ENCODE measurements around the gene VDR. TPM values are rescaled to one million over a fixed set of nuclear protein-coding genes. Genes with fewer than 3 reads are reported as not detected.
"Not testable (repeated sequence)": the region's sequence is repeated elsewhere in the genome, so short reads cannot be mapped to it uniquely, and the experiment has no call there.

The VDR gene
- total RNA-seq, 2 donors from 2014 or later: 143 to 154 TPM

DNA sequence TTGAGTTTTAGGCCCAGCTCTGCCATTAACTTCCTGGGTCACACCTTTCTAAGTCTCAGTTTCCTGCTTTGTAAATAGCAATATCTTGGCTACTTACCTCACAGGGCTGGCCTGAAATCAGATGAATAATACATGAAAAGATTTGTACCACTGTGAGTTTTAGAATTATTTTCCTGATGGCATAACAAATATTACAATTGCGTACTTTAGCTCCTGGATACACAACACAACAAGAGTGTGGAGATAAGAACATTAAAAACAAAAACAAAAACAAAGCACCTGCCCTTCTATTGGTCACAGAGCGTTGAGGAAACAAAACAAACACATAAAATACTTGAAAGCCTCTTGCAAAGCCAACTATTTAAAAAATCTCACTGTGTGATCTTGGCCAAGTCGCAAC is 80.2 kb downstream of the VDR start:
- intact Hi-C loops (cut with DNase I, micrococcal nuclease): no loop called here
- no peak for DNase-seq
- ATAC-seq: no peak

- DNase-seq: no peak
- ATAC-seq: no peak
- intact Hi-C loops (cut with DNase I, micrococcal nuclease): no loop called here
These were observed 80.6 kb downstream of the VDR start for GRCh38 chr12:47824198-47824597.

DNA sequence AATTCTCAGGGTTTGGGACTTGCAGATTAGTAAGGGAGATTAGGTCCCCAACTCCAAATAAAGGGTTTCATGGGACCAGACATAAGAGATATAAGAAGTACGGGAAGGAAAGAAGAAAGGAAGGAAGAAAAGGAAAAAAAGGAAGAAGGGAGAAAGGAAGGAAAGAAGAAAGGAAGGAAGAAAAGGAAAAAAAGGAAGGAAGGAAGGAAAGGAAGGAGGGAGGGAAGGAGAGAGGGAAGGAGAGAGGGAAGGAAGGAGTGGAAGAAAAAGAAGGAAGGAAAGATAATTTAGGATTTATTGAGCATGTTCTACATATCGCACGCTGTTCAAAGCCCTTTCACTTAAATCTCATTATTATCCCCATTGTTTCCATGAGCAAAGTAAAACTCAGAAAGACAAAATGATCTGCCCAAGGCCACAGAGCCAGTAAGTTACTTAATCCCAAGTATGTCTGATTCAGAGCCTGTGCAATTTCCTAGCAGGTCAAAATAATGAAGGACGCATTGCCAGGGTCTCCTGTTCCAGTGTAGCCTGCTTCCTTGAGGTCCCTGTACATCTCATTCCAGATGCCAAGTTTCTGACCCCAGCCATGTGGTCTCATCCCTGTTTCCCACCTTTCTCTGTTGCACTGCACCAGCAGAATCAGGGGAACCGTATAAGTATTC is 81.2 kb downstream of the VDR start:
- intact Hi-C loops (cut with DNase I, micrococcal nuclease): no loop called here
- ATAC-seq (no peak), DNase-seq (no peak)

DNA sequence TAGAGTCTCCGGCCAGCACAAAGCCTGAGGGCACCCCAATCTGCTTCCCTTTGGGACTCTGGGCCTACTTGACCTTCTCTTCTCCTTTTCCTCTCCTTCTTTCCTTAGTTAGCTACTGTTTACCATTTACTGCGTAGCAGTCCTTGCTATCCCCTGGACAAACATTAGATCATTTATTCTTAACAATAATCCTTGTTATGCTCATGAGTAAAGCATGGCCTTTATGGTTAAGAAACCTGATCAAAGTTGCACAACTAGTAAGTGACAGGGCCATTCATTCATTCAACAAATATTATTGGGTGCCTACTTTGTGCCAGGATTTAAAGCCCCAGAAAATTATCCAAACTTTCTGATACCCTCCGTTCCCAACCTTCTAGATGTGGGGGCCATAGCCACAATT is 81.9 kb downstream of the VDR start:
- no peak for ATAC-seq
- intact Hi-C loops (cut with DNase I, micrococcal nuclease): no loop called here
- DNase-seq: no peak

DNA sequence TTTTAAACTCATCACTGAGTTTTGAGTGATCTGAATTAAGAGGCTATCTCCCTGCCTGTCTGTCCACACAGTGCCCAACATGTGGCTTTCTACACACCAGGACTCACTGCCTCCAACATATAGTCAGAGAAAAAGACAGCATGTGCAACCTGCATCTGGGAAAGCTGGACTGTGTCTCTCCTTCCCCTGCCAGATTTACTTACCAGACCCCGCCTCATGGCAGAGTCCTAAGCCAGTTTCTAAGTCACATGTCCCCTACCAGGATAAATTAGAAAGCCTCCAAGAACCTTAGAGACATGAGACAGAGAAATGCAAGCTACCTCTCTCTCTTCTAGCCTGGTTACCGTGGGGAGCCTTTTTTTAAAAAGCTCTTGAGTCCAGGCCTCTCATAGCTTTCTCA is 82.4 kb downstream of the VDR start:
- ATAC-seq: no peak
- intact Hi-C loops (cut with DNase I, micrococcal nuclease): no loop called here
- no peak for DNase-seq

DNA sequence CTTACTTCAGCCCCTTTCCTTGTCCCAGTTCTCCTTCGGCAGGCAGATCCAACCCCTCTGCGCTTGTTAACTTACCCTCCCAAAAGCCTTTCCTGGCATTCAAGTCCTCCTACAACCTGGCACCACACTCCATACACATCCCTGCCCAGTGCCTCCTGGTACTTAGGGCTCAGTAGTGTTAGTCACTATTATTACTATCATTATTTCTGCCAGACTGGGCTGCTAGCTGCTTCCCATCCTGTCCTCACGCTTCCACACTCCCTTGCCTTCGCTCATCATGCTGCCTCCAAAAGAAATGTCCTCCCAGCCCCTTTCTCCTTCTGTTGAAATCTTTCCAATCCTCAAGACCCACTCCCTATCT is 83.5 kb downstream of the VDR start:
- intact Hi-C loops (cut with DNase I, micrococcal nuclease): no loop called here

DNA sequence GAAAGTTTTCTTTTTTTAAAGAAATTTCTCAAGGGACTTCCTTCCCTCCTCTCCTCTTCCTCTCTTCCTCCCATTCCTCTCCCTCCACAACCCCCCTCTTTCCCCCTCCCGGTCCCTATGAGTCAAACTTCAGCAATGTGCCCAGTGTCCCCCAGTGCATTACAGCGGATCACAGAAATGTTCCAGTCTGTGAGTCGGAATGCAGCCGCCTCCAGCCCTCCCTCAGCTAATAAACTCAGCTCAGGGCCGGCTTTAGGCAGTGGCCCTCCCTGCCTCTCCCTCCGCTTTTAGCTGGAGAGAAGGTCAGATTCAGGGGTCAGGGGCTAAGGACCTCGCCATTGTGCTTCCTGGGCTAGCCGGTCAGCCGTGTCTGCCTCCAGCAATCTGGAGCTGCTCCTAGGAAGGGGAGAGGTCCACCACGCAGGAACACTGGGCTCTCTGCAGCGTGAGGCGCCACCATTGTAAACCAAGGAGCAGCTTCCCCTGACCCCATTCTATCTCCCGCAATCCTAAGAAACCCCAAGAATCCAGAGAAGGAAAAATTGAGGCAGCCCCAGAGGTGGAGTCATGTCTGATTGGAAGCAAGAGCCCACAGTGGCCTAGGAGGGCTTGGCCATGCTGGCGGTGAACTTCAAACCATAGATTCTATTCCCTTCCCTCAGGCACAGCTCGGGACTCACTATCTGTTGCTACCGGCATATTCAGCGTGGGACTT is 84.0 kb downstream of the VDR start:
- intact Hi-C loops (cut with DNase I, micrococcal nuclease): no loop called here
- DNase-seq (peak; percentile 58 to 81), ATAC-seq (peak; percentile 33)

More for the DNA sequence above, 83.5 kb downstream of the VDR start:
- DNase-seq (no peak), ATAC-seq (no peak)

DNA sequence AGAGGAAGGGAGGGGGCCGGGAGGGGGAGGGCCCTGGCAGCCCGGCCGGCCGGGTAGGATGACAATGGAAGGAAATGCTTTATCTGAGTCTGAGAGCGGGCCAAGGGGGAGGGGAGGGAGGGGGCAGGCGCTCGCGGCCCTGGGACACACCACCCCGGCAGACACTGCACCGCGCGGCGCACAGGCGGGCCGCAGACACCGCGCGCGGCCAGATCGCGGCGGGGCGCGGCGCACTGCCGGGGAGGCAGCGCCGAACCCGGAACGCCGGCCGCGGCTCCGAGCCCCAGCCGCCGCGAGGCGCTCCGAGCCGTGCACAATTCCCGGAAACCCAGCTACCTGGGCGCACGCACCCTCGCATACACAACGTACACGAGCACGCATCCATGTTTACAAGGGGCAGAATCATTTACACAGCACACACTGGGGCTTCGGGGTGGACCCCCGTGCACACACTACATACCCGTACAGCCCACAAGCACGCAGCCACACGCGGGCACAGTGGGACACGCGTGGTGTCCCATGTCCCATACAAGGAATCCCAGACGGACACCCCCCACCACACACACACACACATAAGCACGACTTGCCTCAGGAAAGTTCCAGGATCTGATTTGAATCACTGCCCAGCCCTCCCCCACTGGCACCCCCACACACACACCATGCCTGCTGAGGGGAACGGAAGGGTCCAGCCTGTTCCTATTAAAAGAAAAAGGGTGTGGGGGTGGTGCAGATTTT is 84.7 kb downstream of the VDR start, which contains the start of gene HDAC7:
Gene HDAC7 (minus strand): TSS at position 8 of the 735 bp plus-strand sequence. CDS start 118 bp downstream, outside the sequence.
- ATAC-seq: peak; percentile 81
- intact Hi-C loops (cut with DNase I, micrococcal nuclease): no loop called here
- DNase-seq: peak; percentile 86 to 88

- intact Hi-C loops (cut with DNase I, micrococcal nuclease): no loop called here
- ATAC-seq (peak; percentile 54), DNase-seq (peak; percentile 73 to 79)
These were observed 85.5 kb downstream of the VDR start for GRCh38 chr12:47819138-47819895.

- peak; percentile 57 to 59 for DNase-seq
- intact Hi-C loops (cut with DNase I, micrococcal nuclease): no loop called here
- ATAC-seq: no peak
These were observed 86.2 kb downstream of the VDR start for GRCh38 chr12:47818467-47819137.

DNA sequence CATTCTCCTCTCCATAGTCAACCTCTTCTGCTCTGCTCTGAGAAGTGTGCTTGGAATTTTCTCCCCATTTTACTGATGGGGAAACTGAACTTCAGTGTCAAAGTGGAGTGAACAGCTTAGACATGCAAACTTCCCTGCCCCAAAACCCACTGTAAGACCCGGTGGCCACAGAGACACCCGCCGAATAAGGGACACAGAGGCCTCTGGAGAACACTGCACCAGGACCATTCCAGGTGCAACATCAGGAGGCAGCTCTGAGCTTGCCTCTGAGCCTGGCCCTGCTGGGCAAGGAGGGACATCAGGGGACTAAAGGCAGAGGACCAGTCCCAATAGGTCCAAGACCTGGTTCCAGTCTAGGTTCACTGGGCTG is 86.8 kb downstream of the VDR start:
- no peak for ATAC-seq
- intact Hi-C loops (cut with DNase I, micrococcal nuclease): no loop called here
- no peak for DNase-seq

GRCh38 chr12:47817272-47818006 is 87.4 kb downstream of the VDR start:
- intact Hi-C loops (cut with DNase I, micrococcal nuclease): no loop called here
- no peak for DNase-seq

GRCh38 chr12:47816403-47817271 is 88.2 kb downstream of the VDR start:
- ATAC-seq (no peak), DNase-seq (no peak)
- intact Hi-C loops (cut with DNase I, micrococcal nuclease): no loop called here

More at GRCh38 chr12:47817272-47818006, 87.4 kb downstream of the VDR start:
- no peak for ATAC-seq

- ATAC-seq; DNase-seq; intact Hi-C loops (cut with DNase I, micrococcal nuclease): not testable (repeated sequence)
These were observed 89.3 kb downstream of the VDR start for GRCh38 chr12:47815447-47815846.

GRCh38 chr12:47814539-47815170 is 90.1 kb downstream of the VDR start:
- ATAC-seq (no peak), DNase-seq (no peak)
- intact Hi-C loops (cut with DNase I, micrococcal nuclease): no loop called here

DNA sequence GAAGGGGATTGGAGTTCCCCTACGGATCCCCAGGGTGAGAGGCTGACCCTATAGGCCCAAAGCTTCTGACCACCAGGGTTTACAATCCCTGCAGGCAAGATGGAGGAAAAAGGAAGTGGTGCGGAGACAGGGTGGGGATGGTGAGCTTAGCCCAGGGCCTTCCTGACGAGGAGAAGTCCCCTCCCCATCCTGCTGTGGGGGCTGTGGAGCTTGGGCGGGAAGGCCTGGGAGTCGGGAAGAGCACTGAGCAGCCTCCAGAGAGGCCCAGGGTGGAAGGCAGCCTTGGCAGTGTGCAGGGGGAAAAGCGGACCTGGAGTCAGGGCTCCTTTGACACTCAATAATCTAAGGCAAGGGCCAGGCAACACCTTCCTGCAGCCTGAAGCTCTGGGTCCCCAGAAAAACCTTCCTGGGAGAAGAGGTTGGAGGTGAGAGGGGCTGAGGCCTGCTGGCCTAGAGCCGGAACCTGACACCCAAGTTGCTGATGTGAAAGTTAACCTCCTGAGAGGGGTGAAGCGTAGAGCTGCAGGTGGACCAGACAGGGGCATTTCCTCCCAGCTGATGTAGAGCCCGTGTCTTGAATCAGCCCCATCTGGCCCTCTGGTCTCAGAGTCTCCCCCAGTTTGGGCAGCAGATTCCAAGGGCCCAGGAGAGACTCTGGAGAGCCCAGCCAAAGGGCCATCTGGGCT is 91.1 kb downstream of the VDR start:
- intact Hi-C loops (cut with DNase I, micrococcal nuclease): no loop called here
- DNase-seq (no peak), ATAC-seq (peak; percentile 21)
